Mucosa of rectum (tissue), 2 donors: ENCODE results near the gene AMIGO1.

Experiments
- H3K27ac ChIP-seq, 2 donors: one replicate each; pipeline ENCODE4 v1.7.0; 2013; ENCODE audit warnings: inconsistent platforms in 2 of 2, low read depth in 2 of 2, low read length in 2 of 2
- H3K27me3 ChIP-seq, 2 donors: one replicate each; pipeline ENCODE4 v1.7.0; 2013; ENCODE audit warnings: low read length in 2 of 2; ENCODE audit not compliant: control insufficient read depth in 2 of 2, insufficient read depth in 2 of 2
- H3K36me3 ChIP-seq, 2 donors: one replicate each; pipeline ENCODE4 v1.7.0; 2013; ENCODE audit warnings: low read length in 2 of 2; ENCODE audit not compliant: control insufficient read depth in 2 of 2, insufficient read depth in 2 of 2
- H3K4me1 ChIP-seq, 2 donors: one replicate each; pipeline ENCODE4 v1.7.0; 2013; ENCODE audit warnings: low read length in 2 of 2, mild to moderate bottlenecking in 1 of 2; ENCODE audit not compliant: control insufficient read depth in 2 of 2, insufficient read depth in 2 of 2
- H3K4me3 ChIP-seq, 2 donors: one replicate each; pipeline ENCODE4 v1.7.0; 2013; ENCODE audit warnings: low read length in 2 of 2
- H3K9ac ChIP-seq, 2 donors: one replicate each; pipeline ENCODE4 v1.7.0; 2013; ENCODE audit warnings: low read length in 2 of 2, low read depth in 1 of 2, mild to moderate bottlenecking in 1 of 2
- H3K9me3 ChIP-seq, 2 donors: one replicate each; pipeline ENCODE4 v1.7.0; 2013; ENCODE audit warnings: low read length in 2 of 2; ENCODE audit not compliant: control insufficient read depth in 2 of 2
- donor health status: healthy.
- donor health status: Normal muscosa, but diverticular disease.

AMIGO1 gene

DNA sequence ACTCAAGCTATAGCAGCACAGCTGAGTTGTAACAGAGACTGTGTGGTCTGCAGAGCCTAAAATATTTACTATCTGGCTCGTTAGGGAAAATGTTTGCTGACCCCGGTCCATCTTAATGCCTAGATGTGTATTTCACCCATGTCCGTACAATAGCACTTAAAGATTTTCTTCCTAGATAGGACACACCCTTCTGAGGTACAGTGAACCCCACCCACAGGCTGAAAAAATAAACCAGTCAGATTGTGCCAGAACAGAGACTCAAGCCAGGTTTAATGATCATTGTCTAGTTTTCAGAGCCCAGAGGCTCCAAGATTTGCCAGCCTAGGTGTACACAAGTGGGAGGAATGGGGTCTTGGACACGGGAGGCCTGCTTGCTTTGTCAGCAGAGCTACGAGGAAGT is 5.6 kb downstream of the AMIGO1 start:
- Histone ChIP-seq H3K27me3 (no peaks in the 10 kb centered on the region), H3K36me3 (peaks cover 8 to 13% of the 10 kb centered on the region in 2 donors), H3K27ac (peak overlapping the region in 1 of 2 donors; percentile 66), H3K4me1 (peaks cover 4 to 19% of the 10 kb centered on the region in 2 donors), H3K9ac (no peak overlapping the region), H3K9me3 (no peaks in the 10 kb centered on the region), H3K4me3 (no peak overlapping the region)

GRCh38 chr1:109502364-109502851 is 7.1 kb downstream of the AMIGO1 start:
- H3K27ac ChIP-seq, result no peak overlapping the region
- H3K9me3 ChIP-seq, result no peaks in the 10 kb centered on the region
- no peaks in the 10 kb centered on the region for H3K27me3 ChIP-seq
- no peak overlapping the region for H3K4me3 ChIP-seq
- no peak overlapping the region for H3K9ac ChIP-seq
- peaks cover 7 to 20% of the 10 kb centered on the region in 2 donors for H3K4me1 ChIP-seq
- H3K36me3 ChIP-seq, result peaks cover 13 to 16% of the 10 kb centered on the region in 2 donors

DNA sequence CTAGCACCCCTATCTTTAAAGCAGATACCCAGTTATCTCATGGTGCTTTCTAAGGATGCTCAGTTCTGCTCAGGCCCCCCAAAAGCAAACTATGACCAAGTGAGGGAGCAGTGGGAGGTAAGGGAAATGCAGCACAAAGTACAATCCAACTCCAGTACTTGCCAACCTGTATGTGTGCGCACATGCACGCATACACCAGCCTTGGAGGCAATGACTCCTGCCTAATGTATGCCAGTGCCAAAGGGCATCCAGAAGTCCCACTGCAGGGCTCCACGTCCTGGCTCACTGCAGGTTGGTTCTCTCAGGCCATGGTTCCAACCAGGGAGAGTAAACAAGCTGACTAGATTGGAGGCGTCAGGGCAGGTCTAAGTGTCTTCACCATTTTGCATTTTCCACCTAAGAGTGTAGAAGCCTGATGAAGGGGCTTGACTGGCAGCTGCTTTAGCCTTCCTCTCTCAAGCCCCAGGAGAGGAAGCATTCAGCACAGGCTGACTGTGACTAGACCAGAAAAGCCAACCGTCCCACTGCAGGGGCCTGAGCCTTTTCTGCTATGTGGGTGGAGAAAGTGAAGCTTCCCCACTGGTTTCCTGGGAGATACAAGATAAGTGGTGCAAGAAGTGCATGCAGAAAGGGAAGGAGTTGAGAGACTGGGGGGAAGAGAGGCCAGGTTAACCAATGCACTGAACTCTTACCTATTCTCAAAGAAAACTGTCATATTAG is 7.7 kb downstream of the AMIGO1 start:
- H3K9me3 ChIP-seq, result no peaks in the 10 kb centered on the region
- no peak overlapping the region for H3K4me3 ChIP-seq
- H3K4me1 ChIP-seq, result peaks cover 7 to 20% of the 10 kb centered on the region in 2 donors
- H3K9ac ChIP-seq, result no peak overlapping the region
- H3K27me3 ChIP-seq, result no peaks in the 10 kb centered on the region
- H3K27ac ChIP-seq, result no peak overlapping the region
- H3K36me3 ChIP-seq, result peaks cover 13 to 18% of the 10 kb centered on the region in 2 donors

DNA sequence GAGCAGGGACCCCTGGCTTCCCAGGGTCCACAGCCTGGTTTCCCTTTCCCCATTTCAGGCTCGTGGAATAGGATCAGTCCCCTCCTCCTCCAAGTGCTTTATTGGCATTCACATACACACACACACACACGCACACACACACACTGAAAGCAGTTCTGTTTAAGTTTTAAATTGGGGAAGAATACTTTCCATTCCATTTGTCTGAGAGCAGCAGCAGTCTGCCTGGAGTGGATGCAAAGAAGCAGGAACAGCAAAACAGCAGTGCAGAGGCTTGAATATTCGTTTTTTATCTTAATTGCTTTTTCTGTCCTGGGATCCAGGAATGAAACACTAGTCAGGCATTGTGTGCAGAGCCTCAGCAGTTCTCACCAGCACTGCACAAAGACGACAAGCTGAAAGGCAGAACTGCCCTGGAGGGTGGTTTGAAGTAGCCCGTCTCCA is 8.6 kb downstream of the AMIGO1 start:
- Histone ChIP-seq H3K27ac (no peak overlapping the region), H3K9ac (no peak overlapping the region), H3K27me3 (no peaks in the 10 kb centered on the region), H3K4me3 (no peak overlapping the region), H3K9me3 (no peaks in the 10 kb centered on the region), H3K36me3 (peaks cover 22 to 27% of the 10 kb centered on the region in 2 donors), H3K4me1 (peaks cover 7 to 20% of the 10 kb centered on the region in 2 donors)

DNA sequence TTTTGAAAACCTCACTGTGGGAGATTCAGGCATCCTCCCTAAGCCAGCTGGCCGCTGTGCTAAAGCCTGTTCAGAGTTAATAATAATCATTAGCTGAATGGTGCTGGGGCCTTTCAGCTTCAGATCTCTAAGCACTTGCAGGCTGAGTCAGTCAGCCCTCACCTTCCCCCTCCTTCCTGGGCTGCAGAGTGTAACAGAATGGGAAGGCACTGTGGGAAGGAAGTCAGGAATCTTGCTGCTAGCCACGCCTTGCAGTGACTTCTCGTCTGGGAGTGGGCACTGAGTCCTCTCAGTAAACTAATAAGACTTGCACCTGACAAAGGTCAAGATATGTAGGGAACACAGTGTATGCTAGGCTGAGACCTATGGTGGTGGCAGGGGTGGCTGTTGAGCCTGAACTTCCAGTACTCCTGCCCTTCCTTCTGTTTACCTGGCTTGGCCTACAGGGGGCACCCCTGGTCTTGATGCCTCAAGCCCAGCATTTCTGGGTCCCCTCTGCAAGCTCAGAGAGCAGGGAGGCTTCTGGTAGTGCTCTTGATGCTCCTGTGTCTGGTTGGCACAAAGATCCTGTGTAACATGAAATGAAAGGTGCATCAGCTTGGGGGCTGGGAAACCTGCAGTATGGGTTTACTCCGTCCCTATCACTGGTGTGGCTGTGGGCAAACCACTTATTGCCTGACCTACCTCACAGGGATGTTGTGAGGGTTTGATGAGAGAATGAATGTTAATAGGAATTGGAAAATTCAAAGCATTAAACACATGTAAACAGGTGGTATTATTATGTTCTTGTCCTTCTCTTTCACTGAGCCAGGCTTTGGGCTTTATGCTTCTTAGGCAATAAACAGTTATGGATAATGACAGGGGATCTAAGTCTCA is 9.6 kb downstream of the AMIGO1 start:
- Histone ChIP-seq H3K27me3 (no peaks in the 10 kb centered on the region), H3K9me3 (no peaks in the 10 kb centered on the region), H3K9ac (peak overlapping the region in 1 of 2 donors; percentile 1), H3K4me1 (peaks cover 8 to 22% of the 10 kb centered on the region in 2 donors), H3K27ac (peak overlapping the region in 1 of 2 donors; percentile 36), H3K4me3 (no peak overlapping the region), H3K36me3 (peaks cover 27 to 34% of the 10 kb centered on the region in 2 donors)

- Histone ChIP-seq H3K27me3 (no peaks in the 10 kb centered on the region), H3K36me3 (peaks cover 27 to 34% of the 10 kb centered on the region in 2 donors), H3K4me1 (peaks cover 11 to 23% of the 10 kb centered on the region in 2 donors), H3K9me3 (no peaks in the 10 kb centered on the region), H3K9ac (no peak overlapping the region), H3K27ac (peak overlapping the region in 1 of 2 donors; percentile 18), H3K4me3 (peak overlapping the region in 1 of 2 donors; percentile 8)
Observed at GRCh38 chr1:109499081-109499480, 10.4 kb downstream of the AMIGO1 start.

- H3K9me3 ChIP-seq, result no peaks in the 10 kb centered on the region
- peaks cover 14 to 22% of the 10 kb centered on the region in 2 donors for H3K4me1 ChIP-seq
- H3K27me3 ChIP-seq, result no peaks in the 10 kb centered on the region
- H3K4me3 ChIP-seq, result no peak overlapping the region
- H3K36me3 ChIP-seq, result peaks cover 27 to 34% of the 10 kb centered on the region in 2 donors
- H3K9ac ChIP-seq, result no peak overlapping the region
- no peak overlapping the region for H3K27ac ChIP-seq
Observed at GRCh38 chr1:109498161-109498801, 11.2 kb downstream of the AMIGO1 start.

- H3K4me1 ChIP-seq, result peaks cover 14 to 22% of the 10 kb centered on the region in 2 donors
- no peak overlapping the region for H3K27ac ChIP-seq
- no peaks in the 10 kb centered on the region for H3K27me3 ChIP-seq
- no peak overlapping the region for H3K4me3 ChIP-seq
- H3K9me3 ChIP-seq, result no peaks in the 10 kb centered on the region
- H3K36me3 ChIP-seq, result peaks cover 27 to 34% of the 10 kb centered on the region in 2 donors
- H3K9ac ChIP-seq, result no peak overlapping the region
Observed at GRCh38 chr1:109497449-109498160, 11.9 kb downstream of the AMIGO1 start.

DNA sequence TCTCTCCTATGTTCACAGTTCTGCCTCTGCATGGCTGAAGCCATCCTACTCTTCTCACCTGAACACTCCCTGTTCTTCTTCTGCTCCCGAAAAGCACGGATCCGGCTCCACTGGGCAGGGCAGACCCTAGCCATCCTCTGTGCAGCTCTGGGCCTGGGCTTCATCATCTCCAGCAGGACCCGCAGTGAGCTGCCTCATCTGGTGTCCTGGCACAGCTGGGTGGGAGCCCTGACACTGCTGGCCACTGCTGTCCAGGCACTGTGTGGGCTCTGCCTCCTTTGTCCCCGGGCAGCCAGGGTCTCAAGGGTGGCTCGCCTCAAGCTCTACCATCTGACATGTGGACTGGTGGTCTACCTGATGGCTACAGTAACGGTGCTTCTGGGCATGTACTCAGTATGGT is 13.8 kb downstream of the AMIGO1 start:
- H3K4me1 ChIP-seq, result peaks cover 10 to 22% of the 10 kb centered on the region in 2 donors
- peaks cover 19 to 30% of the 10 kb centered on the region in 2 donors for H3K36me3 ChIP-seq

More for the DNA sequence above, 13.8 kb downstream of the AMIGO1 start:
- Histone ChIP-seq H3K27me3 (no peaks in the 10 kb centered on the region), H3K27ac (no peak overlapping the region), H3K9ac (no peak overlapping the region), H3K9me3 (no peaks in the 10 kb centered on the region), H3K4me3 (no peak overlapping the region)
